Measurements from ENCODE around the gene DNAJB6. TPM values are rescaled to one million over a fixed set of nuclear protein-coding genes. Genes with fewer than 3 reads are reported as not detected.
"Not testable (repeated sequence)": the region's sequence is repeated elsewhere in the genome, so short reads cannot be mapped to it uniquely, and the experiment has no call there.

The DNAJB6 gene
- total and polyA plus RNA-seq, 2 donors (not counting 3 experiments of a cell fraction or from before 2014, with no cell fraction given): 69.6 to 135 TPM

DNA sequence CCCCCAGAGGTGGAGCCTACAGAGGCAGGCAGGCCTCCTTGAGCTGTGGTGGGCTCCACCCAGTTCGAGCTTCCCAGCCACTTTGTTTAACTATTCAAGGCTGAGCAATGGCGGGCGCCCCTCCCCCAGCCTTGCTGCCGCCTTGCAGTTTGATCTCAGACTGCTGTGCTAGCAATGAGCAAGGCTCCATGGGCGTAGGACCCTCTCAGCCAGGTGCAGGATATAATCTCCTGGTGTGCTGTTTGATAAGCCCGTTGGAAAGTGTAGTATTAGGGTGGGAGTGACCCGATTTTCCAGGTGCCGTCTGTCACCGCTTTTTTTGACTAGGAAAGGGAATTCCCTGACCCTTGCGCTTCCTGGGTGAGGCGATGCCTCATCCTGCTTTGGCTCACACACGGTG is 117.2 kb downstream of the DNAJB6 start:
- H3K9me1 ChIP-seq (replicated peaks; ENCODE audit: control insufficient read depth, extremely low read depth, insufficient read depth, low read length); H3K4me2 ChIP-seq (ENCODE audit: insufficient read depth, low read length); H3K27ac ChIP-seq (ENCODE audit: insufficient read depth, low read depth, low read length); POLR2A ChIA-PET; H4K20me1 ChIP-seq (replicated peaks; ENCODE audit: control insufficient read depth, extremely low read depth, insufficient read depth, low read length); H3K36me3 ChIP-seq (ENCODE audit: control insufficient read depth in 2 of 2, extremely low read depth in 1 of 2, insufficient read depth in 2 of 2, low read length in 2 of 2); H3K4me3 ChIP-seq (replicated peaks in 1 of 3; ENCODE audit: insufficient read depth in 1 of 3, low read depth in 1 of 3, low read length in 3 of 3); CTCF ChIA-PET; H3K9ac ChIP-seq (replicated peaks; ENCODE audit: extremely low read depth, insufficient read depth, low read length); H3K9me3 ChIP-seq (replicated peaks; ENCODE audit: control insufficient read depth, insufficient read depth, low read length); intact Hi-C loops (cut with micrococcal nuclease); BruUV-seq (replicated peaks); FAIRE-seq; H3K27me3 ChIP-seq (ENCODE audit: control insufficient read depth in 2 of 2, insufficient read depth in 2 of 2, low read length in 2 of 2); DNase-seq (ENCODE audit: low read depth, low spot score); H2AFZ ChIP-seq (ENCODE audit: low read depth, low read length); H3K4me1 ChIP-seq (ENCODE audit: control insufficient read depth, extremely low read depth, insufficient read depth, low read length); H3K79me2 ChIP-seq (ENCODE audit: control insufficient read depth, insufficient read depth, low read length); dilution Hi-C loops (cut with MboI; ENCODE audit: extremely low pct_ligation_motif_present, low sequenced_read_pairs): not testable (repeated sequence)

DNA sequence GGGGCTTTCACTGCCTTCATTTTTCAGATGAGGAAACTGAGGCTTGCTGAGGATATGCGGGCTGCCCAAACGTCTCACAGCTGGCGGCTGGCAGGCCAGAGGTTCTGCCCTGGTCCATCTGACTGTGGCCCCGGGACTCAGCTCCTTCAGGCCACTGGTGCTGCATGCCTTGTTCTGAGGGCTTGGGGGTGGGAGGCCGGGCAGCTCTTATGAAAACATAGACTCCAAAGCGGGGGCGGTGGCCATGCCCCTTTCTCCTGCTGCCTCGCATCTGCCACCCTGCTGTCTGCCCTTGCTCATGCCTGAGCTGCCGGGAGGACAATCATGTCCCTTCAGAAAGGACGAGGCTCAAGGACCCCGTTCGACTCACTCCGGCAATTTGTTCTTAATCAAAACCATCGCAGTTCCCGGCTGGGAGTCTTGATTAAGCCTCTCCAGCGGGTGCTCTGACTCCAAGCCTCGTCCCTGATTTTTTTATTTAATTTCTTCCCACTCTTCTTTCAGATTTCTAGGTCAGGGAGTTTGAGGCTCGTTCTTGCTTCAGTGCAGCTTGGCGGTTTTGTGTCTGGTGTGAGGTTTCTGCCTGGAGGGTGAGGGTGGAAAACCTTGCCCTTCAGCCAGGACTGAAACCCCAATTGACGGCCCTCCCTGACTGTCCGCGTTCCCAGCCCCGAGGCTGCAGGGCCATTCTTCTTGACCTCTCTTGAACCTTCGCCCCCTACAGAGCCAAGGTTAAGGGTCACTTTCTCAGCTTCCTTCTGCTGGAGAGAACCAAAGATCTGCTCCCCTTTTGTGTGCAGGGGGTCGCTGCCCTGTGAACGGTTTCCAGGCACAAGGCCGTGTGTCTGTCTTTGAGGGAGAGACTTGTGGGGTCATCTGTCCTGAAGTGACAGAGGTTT is 120.8 kb downstream of the DNAJB6 start:
- H3K27me3 ChIP-seq (ENCODE audit: control insufficient read depth in 2 of 2, insufficient read depth in 2 of 2, low read length in 2 of 2): no peaks in the 10 kb centered on the region
- CTCF ChIA-PET: no interaction called here
- dilution Hi-C loops (cut with MboI; ENCODE audit: extremely low pct_ligation_motif_present, low sequenced_read_pairs) (no loop called here), intact Hi-C loops (cut with micrococcal nuclease) (no loop called here)
- H3K9ac ChIP-seq (replicated peaks; ENCODE audit: extremely low read depth, insufficient read depth, low read length): no peak overlapping the region
- no peak overlapping the region for H2AFZ ChIP-seq (ENCODE audit: low read depth, low read length)
- no peaks in the 10 kb centered on the region for H3K9me1 ChIP-seq (replicated peaks; ENCODE audit: control insufficient read depth, extremely low read depth, insufficient read depth, low read length)
- no peak for FAIRE-seq
- H3K4me3 ChIP-seq (replicated peaks in 1 of 3; ENCODE audit: insufficient read depth in 1 of 3, low read depth in 1 of 3, low read length in 3 of 3): no peak overlapping the region
- no TSS peak for BruUV-seq (replicated peaks)
- H3K27ac ChIP-seq (ENCODE audit: insufficient read depth, low read depth, low read length): no peak overlapping the region
- H3K79me2 ChIP-seq (ENCODE audit: control insufficient read depth, insufficient read depth, low read length): no peaks in the 10 kb centered on the region
- no peak for TF ChIP-seq POLR2A (IDR thresholded peaks at IDR 0.05; ENCODE audit: low read depth, low read length)
- no peaks in the 10 kb centered on the region for H3K36me3 ChIP-seq (ENCODE audit: control insufficient read depth in 2 of 2, extremely low read depth in 1 of 2, insufficient read depth in 2 of 2, low read length in 2 of 2)
- DNase-seq (ENCODE audit: low read depth, low spot score): no peak
- no peak overlapping the region for H3K4me2 ChIP-seq (ENCODE audit: insufficient read depth, low read length)
- H3K9me3 ChIP-seq (replicated peaks; ENCODE audit: control insufficient read depth, insufficient read depth, low read length): no peaks in the 10 kb centered on the region
- no peaks in the 10 kb centered on the region for H4K20me1 ChIP-seq (replicated peaks; ENCODE audit: control insufficient read depth, extremely low read depth, insufficient read depth, low read length)
- H3K4me1 ChIP-seq (ENCODE audit: control insufficient read depth, extremely low read depth, insufficient read depth, low read length): no peaks in the 10 kb centered on the region
- POLR2A ChIA-PET: no interaction called here
